GM12874 (cell line): ENCODE data around the gene FSIP1.

Source experiments
- TF ChIP-seq, protein P1 (sequence below): IDR thresholded peaks from 2 replicates; pipeline ENCODE4 v1.5.1; 2011; ENCODE audit warnings: low read depth, mild to moderate bottlenecking, control low read depth, low read length, moderate library complexity; ENCODE audit not compliant: insufficient read depth

The FSIP1 gene

GRCh38 chr15:39704689-39705088, 78.0 kb downstream of the FSIP1 start:
- TF ChIP-seq, protein P1, sequence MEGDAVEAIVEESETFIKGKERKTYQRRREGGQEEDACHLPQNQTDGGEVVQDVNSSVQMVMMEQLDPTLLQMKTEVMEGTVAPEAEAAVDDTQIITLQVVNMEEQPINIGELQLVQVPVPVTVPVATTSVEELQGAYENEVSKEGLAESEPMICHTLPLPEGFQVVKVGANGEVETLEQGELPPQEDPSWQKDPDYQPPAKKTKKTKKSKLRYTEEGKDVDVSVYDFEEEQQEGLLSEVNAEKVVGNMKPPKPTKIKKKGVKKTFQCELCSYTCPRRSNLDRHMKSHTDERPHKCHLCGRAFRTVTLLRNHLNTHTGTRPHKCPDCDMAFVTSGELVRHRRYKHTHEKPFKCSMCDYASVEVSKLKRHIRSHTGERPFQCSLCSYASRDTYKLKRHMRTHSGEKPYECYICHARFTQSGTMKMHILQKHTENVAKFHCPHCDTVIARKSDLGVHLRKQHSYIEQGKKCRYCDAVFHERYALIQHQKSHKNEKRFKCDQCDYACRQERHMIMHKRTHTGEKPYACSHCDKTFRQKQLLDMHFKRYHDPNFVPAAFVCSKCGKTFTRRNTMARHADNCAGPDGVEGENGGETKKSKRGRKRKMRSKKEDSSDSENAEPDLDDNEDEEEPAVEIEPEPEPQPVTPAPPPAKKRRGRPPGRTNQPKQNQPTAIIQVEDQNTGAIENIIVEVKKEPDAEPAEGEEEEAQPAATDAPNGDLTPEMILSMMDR, result no peak

DNA sequence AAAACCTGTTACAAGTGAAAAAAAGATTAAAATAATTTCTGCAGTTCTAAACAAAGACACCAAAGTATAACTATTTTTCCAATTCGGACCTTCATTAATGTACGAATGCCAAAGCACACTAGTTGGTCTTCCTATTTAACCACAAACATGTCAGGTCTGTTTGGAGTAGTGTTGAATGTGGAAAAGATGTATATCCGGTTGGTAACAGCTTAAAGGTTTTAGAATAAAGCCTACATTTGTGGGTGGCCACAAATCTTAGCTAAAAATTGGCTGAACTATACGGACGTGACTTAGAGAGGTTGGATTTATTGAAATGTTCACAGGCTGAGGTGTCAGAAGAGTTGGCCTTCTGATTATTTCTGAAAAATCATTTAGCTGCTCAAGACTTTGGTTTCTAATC, 78.4 kb downstream of the FSIP1 start:
- TF ChIP-seq, protein P1, result no peak

DNA sequence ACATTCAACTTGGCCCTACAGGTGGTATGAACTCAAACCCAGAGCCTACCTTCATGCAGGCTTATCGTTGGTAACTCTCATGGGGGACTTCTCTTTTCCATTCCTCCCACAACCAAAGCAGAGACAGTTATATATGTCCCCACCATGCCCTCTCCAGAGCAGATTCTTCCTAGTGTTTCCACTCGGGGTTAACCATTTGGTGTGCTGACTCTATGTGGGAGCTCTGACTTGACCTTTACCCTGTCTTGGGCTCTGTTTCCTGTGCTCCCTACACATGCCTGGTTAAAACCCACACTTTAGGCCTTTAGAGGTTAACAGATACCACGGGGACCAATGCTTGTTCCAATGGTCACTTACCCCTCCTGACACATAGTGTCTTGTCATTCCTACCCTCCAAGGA, 80.7 kb downstream of the FSIP1 start:
- TF ChIP-seq, protein P1, result no peak

GRCh38 chr15:39700375-39700700, 82.3 kb downstream of the FSIP1 start:
- TF ChIP-seq, protein P1, result no peak

DNA sequence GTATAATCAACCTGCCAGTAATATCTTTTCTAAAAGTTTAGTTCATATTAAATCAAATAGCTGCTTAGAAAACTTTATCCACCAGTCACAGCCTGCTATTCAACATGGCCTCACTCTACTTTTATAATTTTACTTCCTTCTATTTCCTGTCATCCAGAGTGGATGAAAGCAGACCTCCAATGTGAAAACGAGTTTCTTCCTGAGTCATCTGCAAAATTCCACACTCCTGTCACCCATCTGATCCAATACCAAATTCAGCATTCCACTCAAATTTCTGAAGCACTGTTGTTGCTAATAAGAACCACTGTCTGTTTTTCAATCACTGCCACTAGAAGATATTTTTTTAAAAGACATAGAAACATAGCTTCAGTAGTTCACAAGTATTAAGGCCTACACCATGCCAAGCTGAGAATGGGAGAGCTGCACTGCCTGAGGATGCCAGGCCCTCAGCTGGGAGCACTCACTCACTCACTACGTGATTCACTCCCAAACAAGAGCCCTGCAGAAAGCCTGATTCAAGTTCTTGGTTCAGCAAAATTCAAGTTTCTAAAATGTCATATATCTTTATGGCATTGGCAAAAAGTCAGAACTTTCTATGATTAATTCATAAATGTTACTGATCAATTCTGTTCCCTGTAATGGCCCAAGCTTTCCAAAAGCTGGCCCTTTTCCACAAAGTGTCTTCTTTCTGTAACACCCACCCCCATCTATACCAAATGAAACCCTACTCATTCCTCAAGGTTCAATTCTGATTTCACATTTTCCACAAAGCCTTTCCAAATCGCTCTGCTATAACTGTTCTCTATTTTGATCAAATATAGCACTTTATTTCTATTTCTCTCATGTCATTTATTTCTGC, 82.9 kb downstream of the FSIP1 start:
- TF ChIP-seq, protein P1, result no peak

GRCh38 chr15:39698444-39699390, 83.9 kb downstream of the FSIP1 start:
- TF ChIP-seq, protein P1, result no peak

GRCh38 chr15:39697509-39697908, 85.1 kb downstream of the FSIP1 start:
- TF ChIP-seq, protein P1, result no peak
